ENCODE measurements around the gene FBXW10B.
"Not testable (repeated sequence)": the region's sequence is repeated elsewhere in the genome, so short reads cannot be mapped to it uniquely, and the experiment has no call there.

Gene FBXW10B

GRCh38 chr17:15642014-15642413 is 22.5 kb upstream of the FBXW10B start:
- in situ Hi-C loops (cut with MboI; ENCODE audit: low sequenced_read_pairs), result not testable (repeated sequence)

DNA sequence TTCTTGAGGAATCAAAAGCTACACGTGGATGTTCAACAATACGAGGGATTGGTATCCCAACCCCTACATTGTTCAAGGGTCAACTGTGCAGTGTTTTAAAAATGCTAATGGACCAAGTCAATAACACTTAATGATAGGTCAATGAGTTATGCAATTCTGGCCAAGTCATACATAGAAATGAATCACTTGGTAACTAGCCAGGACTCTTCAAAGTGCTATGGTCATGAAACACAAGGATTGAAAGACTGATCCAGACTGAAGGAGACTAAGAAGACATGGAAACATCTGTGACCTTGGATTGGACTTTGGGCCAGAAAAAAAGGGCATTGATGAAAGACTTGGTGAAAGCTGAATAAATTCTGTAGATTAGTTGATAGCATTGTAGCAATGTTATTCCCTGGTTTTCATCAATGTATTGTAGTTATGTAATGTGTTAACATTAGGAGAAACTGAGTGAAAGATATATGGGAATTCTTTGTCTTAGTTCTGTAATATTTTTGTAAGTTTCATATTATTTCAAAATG is 11.5 kb upstream of the FBXW10B start:
- in situ Hi-C loops (cut with MboI; ENCODE audit: low sequenced_read_pairs), result not testable (repeated sequence)

DNA sequence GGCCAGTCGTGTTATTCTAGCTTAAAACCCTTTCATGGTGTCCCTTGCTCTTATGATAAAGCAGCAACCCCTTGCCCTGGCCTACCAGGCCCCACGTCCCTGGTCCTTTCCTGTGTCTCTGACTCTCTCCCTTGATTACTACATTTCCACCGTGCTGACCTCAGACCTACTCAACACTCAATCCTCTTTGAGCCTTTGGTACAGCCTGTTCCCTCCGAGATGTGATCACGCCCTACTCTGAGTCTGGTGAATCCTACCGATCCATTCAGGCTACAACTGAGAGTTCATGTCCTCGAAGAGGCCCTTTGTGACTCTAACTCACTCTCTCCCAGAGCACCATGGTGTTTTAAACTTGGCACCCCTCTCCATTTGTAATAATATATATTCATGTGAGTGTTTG is 10.5 kb upstream of the FBXW10B start:
- in situ Hi-C loops (cut with MboI; ENCODE audit: low sequenced_read_pairs), result not testable (repeated sequence)

GRCh38 chr17:15623661-15624209 is 4.2 kb upstream of the FBXW10B start:
- in situ Hi-C loops (cut with MboI; ENCODE audit: low sequenced_read_pairs), result not testable (repeated sequence)

- in situ Hi-C loops (cut with MboI; ENCODE audit: low sequenced_read_pairs), result not testable (repeated sequence)
Measured at GRCh38 chr17:15623255-15623654, 3.8 kb upstream of the FBXW10B start.

- in situ Hi-C loops (cut with MboI; ENCODE audit: low sequenced_read_pairs), result not testable (repeated sequence)
Measured at GRCh38 chr17:15622124-15622523, 2.6 kb upstream of the FBXW10B start.

- in situ Hi-C loops (cut with MboI; ENCODE audit: low sequenced_read_pairs), result not testable (repeated sequence)
Measured at GRCh38 chr17:15616828-15617227, 2.7 kb downstream of the FBXW10B start.

DNA sequence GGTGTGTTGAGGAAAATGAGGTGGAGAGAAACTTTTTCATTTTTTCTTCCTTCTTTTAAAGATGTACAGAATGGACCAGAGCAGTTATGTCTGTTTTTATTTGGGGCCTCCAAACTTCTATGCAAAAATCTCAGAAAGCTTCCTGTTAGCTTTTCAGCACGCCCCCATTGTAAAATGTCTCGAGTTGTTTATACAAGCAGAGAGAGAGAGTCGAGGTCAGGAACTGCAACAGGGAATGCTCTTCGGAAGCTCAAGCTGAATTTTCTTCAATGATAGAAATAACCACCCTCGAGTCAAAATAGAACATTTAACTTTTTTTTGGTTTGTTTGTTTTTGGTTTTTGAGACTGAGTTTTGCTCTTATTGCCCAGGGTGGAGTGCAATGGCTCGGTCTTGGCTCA is 3.7 kb downstream of the FBXW10B start:
- in situ Hi-C loops (cut with MboI; ENCODE audit: low sequenced_read_pairs), result not testable (repeated sequence)

- in situ Hi-C loops (cut with MboI; ENCODE audit: low sequenced_read_pairs), result not testable (repeated sequence)
Measured at GRCh38 chr17:15613111-15613510, 6.4 kb downstream of the FBXW10B start.

DNA sequence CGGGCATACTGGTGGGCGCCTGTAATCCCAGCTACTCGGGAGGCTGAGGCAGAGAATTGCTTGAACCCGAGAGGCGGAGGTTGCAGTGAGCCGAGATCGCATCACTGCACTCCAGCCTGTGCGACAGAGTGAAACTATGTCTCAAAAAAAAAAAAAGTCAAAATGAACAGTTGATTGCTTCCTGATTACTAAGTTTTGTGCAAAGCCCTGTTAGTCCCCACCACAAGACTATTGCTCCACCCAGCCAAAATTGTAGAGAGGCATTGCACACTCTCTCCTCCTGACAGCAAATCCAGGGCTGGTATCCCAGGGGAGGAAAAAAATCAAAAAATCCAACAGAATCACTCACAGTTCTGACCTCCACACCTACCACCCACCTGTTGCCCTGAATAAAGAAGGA is 26.5 kb downstream of the FBXW10B start:
- in situ Hi-C loops (cut with MboI; ENCODE audit: low sequenced_read_pairs), result not testable (repeated sequence)

GRCh38 chr17:15591986-15592385 is 27.5 kb downstream of the FBXW10B start:
- in situ Hi-C loops (cut with MboI; ENCODE audit: low sequenced_read_pairs), result not testable (repeated sequence)

DNA sequence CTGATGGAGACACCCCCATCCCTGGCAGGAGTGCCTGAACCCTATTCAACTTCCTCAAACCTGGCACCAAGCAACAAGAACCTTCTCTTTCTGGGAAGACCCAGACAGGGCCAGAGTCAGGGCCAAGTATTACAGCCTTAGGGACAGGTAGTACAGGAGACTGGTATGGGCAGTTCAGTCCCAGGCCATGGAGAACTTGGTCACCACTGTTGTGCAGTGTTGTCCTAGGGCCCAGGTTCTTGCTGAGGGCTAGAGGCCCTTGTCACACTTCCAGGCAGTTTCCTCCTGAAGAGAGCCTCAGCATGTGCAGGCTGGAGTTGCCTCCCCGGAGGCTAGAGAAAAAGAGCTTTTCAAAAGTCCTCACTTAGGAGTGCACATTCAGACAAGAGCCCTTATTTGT is 28.7 kb downstream of the FBXW10B start:
- in situ Hi-C loops (cut with MboI; ENCODE audit: low sequenced_read_pairs), result not testable (repeated sequence)

DNA sequence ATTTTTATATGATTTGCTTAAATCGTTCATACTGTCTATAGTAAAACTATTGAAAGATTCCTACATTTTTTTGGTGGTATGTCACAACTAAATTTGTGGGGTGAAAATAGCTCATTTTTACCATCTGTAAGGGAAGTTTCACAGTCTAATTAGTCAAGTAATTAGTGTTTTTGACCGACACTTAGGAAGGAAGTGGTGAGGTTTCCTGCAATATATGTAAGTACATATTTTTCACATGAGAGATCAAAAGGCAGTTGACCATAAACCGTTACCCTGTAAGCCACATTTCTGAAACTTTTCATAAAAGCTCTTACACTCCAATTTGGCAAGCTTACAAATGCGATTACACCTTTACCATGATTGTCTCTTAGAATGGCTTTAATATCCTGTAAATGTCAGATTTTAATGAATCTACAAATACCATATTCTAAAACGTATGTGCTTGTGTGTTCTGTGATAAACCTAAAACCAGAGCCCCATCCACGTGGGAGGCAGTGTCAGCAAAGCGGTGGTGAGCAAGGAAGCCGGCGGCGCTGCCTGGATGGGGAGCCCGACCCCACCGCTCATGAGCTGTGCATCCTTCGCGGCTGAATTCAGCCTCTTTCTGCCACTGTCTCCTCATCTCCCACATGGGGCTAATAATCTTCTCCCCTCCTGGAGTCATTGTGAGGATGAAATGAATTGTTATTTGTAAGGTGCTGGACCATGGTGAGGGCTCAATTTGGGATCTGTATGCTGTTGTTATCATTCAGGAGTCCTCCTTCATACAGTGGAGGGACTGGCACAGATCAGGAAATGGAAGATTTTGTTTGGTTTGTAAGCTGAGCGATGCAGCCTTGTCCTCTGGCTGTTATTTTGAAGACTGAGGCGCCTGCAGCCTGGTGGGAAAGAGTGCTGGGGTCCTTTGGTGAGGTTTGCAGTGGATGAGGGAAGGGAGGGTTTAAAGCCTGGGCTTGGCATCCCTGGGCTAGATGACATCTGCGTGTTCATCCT is 29.7 kb downstream of the FBXW10B start:
- in situ Hi-C loops (cut with MboI; ENCODE audit: low sequenced_read_pairs), result not testable (repeated sequence)

DNA sequence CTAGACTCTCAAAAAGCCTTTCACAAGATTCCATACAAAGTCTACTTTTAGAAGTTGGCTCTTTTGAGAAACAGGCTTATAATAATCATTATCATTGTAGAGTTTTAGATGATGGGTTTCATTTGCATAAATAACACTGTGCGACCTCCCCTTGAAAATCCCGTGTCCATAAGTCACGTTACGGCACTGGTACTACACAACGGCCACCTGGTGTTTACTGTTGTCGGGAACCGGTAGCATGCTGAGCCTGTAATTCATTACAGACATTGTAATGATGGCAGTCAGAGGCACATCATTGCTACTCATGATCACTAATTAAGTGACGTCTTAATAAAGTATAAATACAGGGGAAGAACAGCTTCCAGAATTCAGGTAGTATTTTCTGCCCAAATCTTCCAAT is 31.5 kb downstream of the FBXW10B start:
- in situ Hi-C loops (cut with MboI; ENCODE audit: low sequenced_read_pairs), result not testable (repeated sequence)

- in situ Hi-C loops (cut with MboI; ENCODE audit: low sequenced_read_pairs), result not testable (repeated sequence)
Measured at GRCh38 chr17:15583313-15583712, 36.2 kb downstream of the FBXW10B start.

DNA sequence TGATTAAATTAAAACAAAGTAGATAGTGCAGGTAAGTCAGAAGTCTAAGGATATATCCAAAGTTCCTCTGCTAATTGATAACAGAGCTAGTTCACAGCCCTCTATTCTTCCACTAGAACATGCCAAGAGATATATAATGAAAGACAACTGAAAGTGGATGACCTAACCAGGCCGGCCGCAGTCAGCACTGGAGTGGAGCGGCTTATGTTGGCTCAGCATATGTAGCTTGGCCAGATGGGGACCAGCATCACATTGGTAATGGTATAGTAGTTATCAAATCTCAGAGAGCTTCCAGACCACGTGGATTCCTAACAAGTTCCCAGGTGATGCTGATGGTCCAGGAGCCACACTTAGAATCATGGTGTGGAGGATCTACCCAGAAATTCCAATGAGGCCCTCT is 38.0 kb downstream of the FBXW10B start:
- in situ Hi-C loops (cut with MboI; ENCODE audit: low sequenced_read_pairs), result not testable (repeated sequence)

DNA sequence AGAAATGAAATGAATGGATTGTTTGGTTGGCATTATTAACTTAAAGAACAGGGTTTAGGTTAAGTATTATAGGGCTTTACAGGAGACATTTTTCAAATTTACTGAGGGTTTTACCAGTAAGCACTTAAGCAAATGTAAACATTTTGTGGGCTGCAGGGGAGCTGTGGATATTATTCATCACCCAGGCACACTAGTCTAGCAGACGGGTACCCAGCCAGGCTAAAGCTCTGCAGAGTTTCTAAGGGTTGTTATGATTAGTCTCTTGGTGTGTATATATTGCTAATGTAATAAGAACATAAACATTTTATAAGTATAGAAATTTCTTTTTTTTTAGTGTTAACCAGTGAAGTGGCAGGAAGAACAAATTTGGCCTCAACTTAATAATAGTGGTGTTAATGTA is 42.7 kb downstream of the FBXW10B start:
- in situ Hi-C loops (cut with MboI; ENCODE audit: low sequenced_read_pairs), result not testable (repeated sequence)

- in situ Hi-C loops (cut with MboI; ENCODE audit: low sequenced_read_pairs), result not testable (repeated sequence)
Measured at GRCh38 chr17:15574660-15575059, 44.8 kb downstream of the FBXW10B start.

- in situ Hi-C loops (cut with MboI; ENCODE audit: low sequenced_read_pairs), result not testable (repeated sequence)
Measured at GRCh38 chr17:15573870-15574269, 45.6 kb downstream of the FBXW10B start.

Data from hTERT RPE-1 (cell line).